Lower lobe of right lung (tissue), 2 donors: ENCODE measurements around the gene CCL11. TPM values are rescaled to one million over a fixed set of nuclear protein-coding genes. Genes with fewer than 3 reads are reported as not detected.

Experiments used
- ATAC-seq, 2 donors: fragments of 200-7000 bp; cut with Tn5 transposase; one replicate each; pipeline ENCODE4 v1.9.1; 2020 to 2022; ENCODE audit warnings: mild to moderate bottlenecking in 2 of 2, moderate library complexity in 2 of 2
- DNase-seq: peaks from one replicate; pipeline ENCODE4 v3.0.0-alpha.2; 2020
- H3K27ac ChIP-seq: fragments of 200-600 bp; one replicate; pipeline ENCODE4 v1.8.0; 2022
- H3K27me3 ChIP-seq: fragments of 200-600 bp; one replicate; pipeline ENCODE4 v1.8.0; 2022; ENCODE audit warnings: low read depth
- H3K36me3 ChIP-seq: fragments of 200-600 bp; one replicate; pipeline ENCODE4 v1.8.0; 2022; ENCODE audit warnings: mild to moderate bottlenecking
- H3K4me1 ChIP-seq: fragments of 200-600 bp; one replicate; pipeline ENCODE4 v1.8.0; 2022
- H3K4me3 ChIP-seq: fragments of 200-600 bp; one replicate; pipeline ENCODE4 v1.8.0; 2022; ENCODE audit warnings: mild to moderate bottlenecking
- H3K9me3 ChIP-seq: fragments of 200-600 bp; one replicate; pipeline ENCODE4 v1.8.0; 2022
- intact Hi-C: fragments of 100-400 bp; cut with DNase I; formaldehyde crosslinking; loops from one replicate; pipeline ENCODE4 v1.11.0; 2022
- total RNA-seq: library from RNA; stranded (reverse); fragmentation: NEBNext Ultra II Directional; extraction: Animal tissue kit (Norgen Biotek cat#: 25700); gene quantifications from one replicate; pipeline ENCODE4 v1.2.1, GENCODE V29; 2021
- TF ChIP-seq, protein P1 (sequence below): fragments of 200-600 bp; IDR thresholded peaks from one replicate; pipeline ENCODE4 v1.8.0; 2022; ENCODE audit warnings: antibody characterized with exemption, mild to moderate bottlenecking
- donor health status: DM: no; HTN: yes; CAD: no; lungs with severe emphysema.

CCL11 gene
- total RNA-seq, 1 donor from 2014 or later: 1.1 TPM

DNA sequence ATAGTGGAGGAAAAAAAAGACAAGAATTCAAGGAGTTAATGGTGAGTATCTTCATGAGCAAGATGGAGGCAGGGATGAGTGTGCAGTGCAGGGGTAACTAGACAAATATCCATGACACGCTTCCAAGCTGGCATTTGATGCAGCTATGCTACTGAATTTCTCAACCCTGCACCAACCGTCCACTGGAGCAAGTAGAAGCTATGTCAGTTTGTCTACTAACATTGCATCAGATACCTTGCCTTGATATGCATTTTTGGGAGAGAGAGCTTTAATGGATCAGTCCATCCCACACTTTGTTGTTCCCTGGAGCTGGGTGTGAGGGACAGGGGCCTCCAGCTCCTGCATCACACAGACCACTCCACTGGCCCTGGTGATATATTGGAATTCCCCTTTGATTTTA lies 16.4 kb downstream of the CCL11 start:
- Histone ChIP-seq H3K27ac (no peak overlapping the region), H3K9me3 (no peaks in the 10 kb centered on the region), H3K27me3 (no peaks in the 10 kb centered on the region), H3K4me3 (no peak overlapping the region), H3K4me1 (peaks cover 27% of the 10 kb centered on the region), H3K36me3 (no peaks in the 10 kb centered on the region)
- no peak for DNase-seq
- TF ChIP-seq, protein P1, sequence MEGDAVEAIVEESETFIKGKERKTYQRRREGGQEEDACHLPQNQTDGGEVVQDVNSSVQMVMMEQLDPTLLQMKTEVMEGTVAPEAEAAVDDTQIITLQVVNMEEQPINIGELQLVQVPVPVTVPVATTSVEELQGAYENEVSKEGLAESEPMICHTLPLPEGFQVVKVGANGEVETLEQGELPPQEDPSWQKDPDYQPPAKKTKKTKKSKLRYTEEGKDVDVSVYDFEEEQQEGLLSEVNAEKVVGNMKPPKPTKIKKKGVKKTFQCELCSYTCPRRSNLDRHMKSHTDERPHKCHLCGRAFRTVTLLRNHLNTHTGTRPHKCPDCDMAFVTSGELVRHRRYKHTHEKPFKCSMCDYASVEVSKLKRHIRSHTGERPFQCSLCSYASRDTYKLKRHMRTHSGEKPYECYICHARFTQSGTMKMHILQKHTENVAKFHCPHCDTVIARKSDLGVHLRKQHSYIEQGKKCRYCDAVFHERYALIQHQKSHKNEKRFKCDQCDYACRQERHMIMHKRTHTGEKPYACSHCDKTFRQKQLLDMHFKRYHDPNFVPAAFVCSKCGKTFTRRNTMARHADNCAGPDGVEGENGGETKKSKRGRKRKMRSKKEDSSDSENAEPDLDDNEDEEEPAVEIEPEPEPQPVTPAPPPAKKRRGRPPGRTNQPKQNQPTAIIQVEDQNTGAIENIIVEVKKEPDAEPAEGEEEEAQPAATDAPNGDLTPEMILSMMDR: no peak
- ATAC-seq: no peak
- intact Hi-C loops: no loop called here

- Histone ChIP-seq H3K36me3 (no peaks in the 10 kb centered on the region), H3K4me3 (no peak overlapping the region), H3K27me3 (no peaks in the 10 kb centered on the region), H3K9me3 (no peaks in the 10 kb centered on the region), H3K27ac (no peak overlapping the region), H3K4me1 (peaks cover 34% of the 10 kb centered on the region)
- TF ChIP-seq, protein P1: no peak
- no peak for ATAC-seq
- no peak for DNase-seq
- intact Hi-C loops: no loop called here
Measured at GRCh38 chr17:34302636-34303035, 17.1 kb downstream of the CCL11 start.

DNA sequence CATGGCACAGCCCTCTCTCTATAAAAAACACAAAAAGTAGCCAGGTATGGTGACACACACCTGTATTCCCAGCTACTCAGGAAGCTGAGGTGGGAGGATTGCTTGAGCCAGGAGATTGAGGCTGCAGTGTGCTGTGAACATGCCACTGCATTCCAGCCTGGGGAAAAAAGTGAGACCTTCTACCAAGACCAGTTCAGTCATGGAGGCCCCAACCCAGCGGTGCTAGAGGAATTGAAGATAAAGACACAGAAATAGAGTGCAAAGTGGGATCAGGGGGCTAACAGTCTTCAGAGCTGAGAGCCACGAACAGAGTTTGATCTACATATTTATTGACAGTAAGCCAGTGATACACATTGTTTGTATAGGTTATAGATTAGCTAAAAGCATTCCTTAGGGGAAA lies 18.1 kb downstream of the CCL11 start:
- no peak overlapping the region for H3K4me3 ChIP-seq
- peaks cover 34% of the 10 kb centered on the region for H3K4me1 ChIP-seq
- TF ChIP-seq, protein P1: no peak
- no peak for DNase-seq
- H3K27ac ChIP-seq: no peak overlapping the region
- H3K9me3 ChIP-seq: no peaks in the 10 kb centered on the region
- no peaks in the 10 kb centered on the region for H3K36me3 ChIP-seq
- intact Hi-C loops: no loop called here
- no peak for ATAC-seq
- H3K27me3 ChIP-seq: no peaks in the 10 kb centered on the region

DNA sequence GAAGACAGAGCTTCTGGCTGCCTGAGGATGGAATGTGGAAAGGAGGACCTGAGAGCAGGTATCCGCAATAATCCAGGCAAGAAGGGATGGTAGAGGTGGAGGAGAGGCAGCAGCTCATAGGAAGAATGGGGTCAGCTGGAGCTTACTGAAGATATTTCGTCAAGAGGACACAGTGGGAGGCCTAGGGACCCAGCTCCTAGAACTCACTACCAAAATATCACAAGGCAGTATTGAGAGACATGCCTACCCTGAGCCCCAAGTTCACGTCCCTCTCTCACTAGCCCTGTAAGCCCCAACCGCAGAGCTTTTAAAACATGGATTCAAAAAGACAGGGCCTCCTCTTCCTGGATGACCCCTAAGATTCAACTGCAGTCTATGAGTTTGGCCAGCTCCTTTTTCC lies 19.5 kb downstream of the CCL11 start:
- H3K9me3 ChIP-seq: no peaks in the 10 kb centered on the region
- H3K27ac ChIP-seq: no peak overlapping the region
- H3K36me3 ChIP-seq: no peaks in the 10 kb centered on the region
- intact Hi-C loops: no loop called here
- TF ChIP-seq, protein P1: no peak
- H3K27me3 ChIP-seq: no peaks in the 10 kb centered on the region
- H3K4me3 ChIP-seq: no peak overlapping the region
- peaks cover 30% of the 10 kb centered on the region for H3K4me1 ChIP-seq
- ATAC-seq: no peak
- DNase-seq: no peak

GRCh38 chr17:34305606-34306005 lies 20.1 kb downstream of the CCL11 start:
- Histone ChIP-seq H3K4me3 (no peak overlapping the region), H3K27me3 (no peaks in the 10 kb centered on the region), H3K9me3 (no peaks in the 10 kb centered on the region), H3K36me3 (no peaks in the 10 kb centered on the region), H3K4me1 (peaks cover 25% of the 10 kb centered on the region), H3K27ac (no peak overlapping the region)
- DNase-seq: no peak
- intact Hi-C loops: no loop called here
- ATAC-seq: no peak
- TF ChIP-seq, protein P1: no peak

DNA sequence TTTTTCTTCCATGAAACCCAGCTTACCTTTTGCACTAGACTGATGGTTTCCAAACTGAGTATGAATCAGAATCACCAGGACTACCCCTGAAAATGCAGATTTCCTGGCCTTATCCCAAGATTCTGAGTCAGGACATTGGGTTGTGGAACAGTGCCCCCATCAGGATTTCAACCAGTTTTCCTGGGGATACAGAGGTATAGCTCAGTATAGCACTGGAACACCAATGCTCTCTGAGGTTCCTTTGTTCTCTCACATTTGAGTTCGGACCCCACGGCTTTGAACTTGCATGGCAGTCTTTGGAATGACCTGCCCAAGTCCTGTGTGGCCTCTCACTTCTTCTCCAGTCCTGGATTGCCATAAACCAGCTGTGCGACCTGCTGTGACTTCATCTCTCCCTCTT lies 20.9 kb downstream of the CCL11 start:
- TF ChIP-seq, protein P1: peak; percentile 46
- ATAC-seq: peak; percentile 64 to 80
- H3K4me3 ChIP-seq: no peak overlapping the region

More for the DNA sequence above, 20.9 kb downstream of the CCL11 start:
- H3K27me3 ChIP-seq: no peaks in the 10 kb centered on the region
- H3K27ac ChIP-seq: no peak overlapping the region
- DNase-seq: no peak
- peaks cover 19% of the 10 kb centered on the region for H3K4me1 ChIP-seq
- intact Hi-C loops: no loop called here
- no peaks in the 10 kb centered on the region for H3K36me3 ChIP-seq
- no peaks in the 10 kb centered on the region for H3K9me3 ChIP-seq
